NOMO-1 (cell line): Measurements from ENCODE around the gene ACBD4.

ENCODE experiments used
- DNase-seq, 2 experiments: peaks; one replicate each; lab custom pipeline; 2025; ENCODE audit not compliant: unreplicated experiment in 2 of 2; lab: John Stamatoyannopoulos, UW

Gene ACBD4

GRCh38 chr17:45132572-45133463 lies 2.7 kb upstream of the ACBD4 start:
- peak; percentile 73 to 88 for DNase-seq

GRCh38 chr17:45135978-45136791 lies 698 bp downstream of the ACBD4 start:
- DNase-seq: no peak

GRCh38 chr17:45136846-45137560 lies 1.5 kb downstream of the ACBD4 start:
- DNase-seq: no peak

GRCh38 chr17:45137561-45138305 lies 2.2 kb downstream of the ACBD4 start:
- DNase-seq: no peak

- DNase-seq: no peak
Observed at GRCh38 chr17:45138911-45139532, 3.5 kb downstream of the ACBD4 start.

- no peak for DNase-seq
Observed at GRCh38 chr17:45139533-45139920, 4.0 kb downstream of the ACBD4 start.

GRCh38 chr17:45143094-45143670 lies 7.7 kb downstream of the ACBD4 start:
- no peak for DNase-seq

GRCh38 chr17:45143767-45144198 lies 8.3 kb downstream of the ACBD4 start:
- DNase-seq: no peak

- DNase-seq: no peak
Observed at GRCh38 chr17:45144199-45145034, 8.9 kb downstream of the ACBD4 start.

- DNase-seq: no peak
Observed at GRCh38 chr17:45145035-45145389, 9.5 kb downstream of the ACBD4 start.

GRCh38 chr17:45146166-45146565 lies 10.7 kb downstream of the ACBD4 start:
- no peak for DNase-seq

- DNase-seq: no peak
Observed at GRCh38 chr17:45146592-45146889, 11.1 kb downstream of the ACBD4 start.

GRCh38 chr17:45146890-45147580 lies 11.5 kb downstream of the ACBD4 start:
- DNase-seq: peak; percentile 80 to 85

GRCh38 chr17:45147581-45148182 lies 12.2 kb downstream of the ACBD4 start:
- peak; percentile 94 to 95 for DNase-seq

- peak; percentile 99 for DNase-seq
Observed at GRCh38 chr17:45148183-45149036, 12.9 kb downstream of the ACBD4 start, which contains the start of gene HEXIM1. HEXIM1 (plus strand) TSS chr17:45148475; CDS start chr17:45149191, 716 bp downstream.

- peak; percentile 67 to 72 for DNase-seq
Observed at GRCh38 chr17:45149037-45149668, 13.7 kb downstream of the ACBD4 start.
